Measurements from ENCODE around the gene FBN3. TPM values are rescaled to one million over a fixed set of nuclear protein-coding genes. Genes with fewer than 3 reads are reported as not detected.

FBN3 gene
- polyA plus RNA-seq, 3 donors: not detected

DNA sequence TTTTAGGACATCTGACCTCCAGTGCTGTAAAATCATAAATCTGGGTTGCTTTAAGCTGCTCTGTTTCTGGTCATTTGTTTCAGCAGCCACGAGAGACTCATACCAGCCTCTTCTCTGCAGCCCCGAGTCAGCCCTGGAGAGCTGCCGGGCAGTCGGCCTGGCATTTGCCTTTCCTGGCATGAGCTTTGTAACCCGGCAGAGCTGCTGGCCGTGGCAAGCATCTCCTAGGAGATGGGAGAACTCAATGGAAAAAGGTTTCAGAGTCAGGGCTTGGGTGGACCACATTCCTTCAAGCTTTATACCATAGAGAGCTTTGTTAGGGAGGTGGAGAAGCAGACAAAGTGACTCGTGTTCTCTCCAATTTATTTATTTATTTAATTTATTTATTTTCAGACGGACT lies 118.4 kb downstream of the FBN3 start:
- DNase-seq: no peak
- Histone ChIP-seq H3K9ac (ENCODE audit: insufficient read depth, low read length, poor library complexity, severe bottlenecking) (no peak overlapping the region), H3K27me3 (ENCODE audit: control insufficient read depth in 2 of 2, insufficient read depth in 2 of 2, low read length in 2 of 2) (peaks cover 0 to 4% of the 10 kb centered on the region in 2 donors), H3K4me2 (replicated peaks; ENCODE audit: extremely low read depth, low read length, poor library complexity, severe bottlenecking) (no peak overlapping the region), H2AFZ (ENCODE audit: insufficient read depth, low read depth, low read length, poor library complexity, severe bottlenecking) (no peak overlapping the region), H3K4me1 (ENCODE audit: control insufficient read depth in 1 of 2, insufficient read depth in 2 of 2, low read length in 2 of 2) (no peaks in the 10 kb centered on the region), H3K27ac (ENCODE audit: low read depth in 1 of 2, low read length in 2 of 2) (no peak overlapping the region), H3K79me2 (ENCODE audit: insufficient read depth, low read length) (no peaks in the 10 kb centered on the region), H3K4me3 (replicated peaks in 1 of 3; ENCODE audit: low read depth in 2 of 3, low read length in 3 of 3) (no peak overlapping the region), H3K9me3 (replicated peaks in 1 of 2; ENCODE audit: control insufficient read depth in 1 of 2, insufficient read depth in 1 of 2, low read length in 2 of 2) (no peaks in the 10 kb centered on the region), H4K20me1 (ENCODE audit: insufficient read depth, low read length) (no peaks in the 10 kb centered on the region), H3K36me3 (replicated peaks in 1 of 2; ENCODE audit: control insufficient read depth in 1 of 2, insufficient read depth in 2 of 2, low read length in 2 of 2) (no peaks in the 10 kb centered on the region)
- intact Hi-C loops (cut with micrococcal nuclease): no loop called here
- Mint-ChIP-seq H3K27ac (no peak overlapping the region), H3K9me3 (peaks cover 0 to 5% (median 0%) of the 10 kb centered on the region in 7 donors), H3K4me1 (peaks cover 3% of the 10 kb centered on the region), H3K27me3 (ENCODE audit: low read depth in 3 of 3) (peaks cover 14 to 17% (median 15%) of the 10 kb centered on the region in 3 donors), H3K4me3 (no peak overlapping the region), H3K36me3 (no peaks in the 10 kb centered on the region)
- 98% methylated on average over 4 of the region's 8 CpGs for WGBS (ENCODE audit: insufficient coverage)
- TF ChIP-seq, protein P1, sequence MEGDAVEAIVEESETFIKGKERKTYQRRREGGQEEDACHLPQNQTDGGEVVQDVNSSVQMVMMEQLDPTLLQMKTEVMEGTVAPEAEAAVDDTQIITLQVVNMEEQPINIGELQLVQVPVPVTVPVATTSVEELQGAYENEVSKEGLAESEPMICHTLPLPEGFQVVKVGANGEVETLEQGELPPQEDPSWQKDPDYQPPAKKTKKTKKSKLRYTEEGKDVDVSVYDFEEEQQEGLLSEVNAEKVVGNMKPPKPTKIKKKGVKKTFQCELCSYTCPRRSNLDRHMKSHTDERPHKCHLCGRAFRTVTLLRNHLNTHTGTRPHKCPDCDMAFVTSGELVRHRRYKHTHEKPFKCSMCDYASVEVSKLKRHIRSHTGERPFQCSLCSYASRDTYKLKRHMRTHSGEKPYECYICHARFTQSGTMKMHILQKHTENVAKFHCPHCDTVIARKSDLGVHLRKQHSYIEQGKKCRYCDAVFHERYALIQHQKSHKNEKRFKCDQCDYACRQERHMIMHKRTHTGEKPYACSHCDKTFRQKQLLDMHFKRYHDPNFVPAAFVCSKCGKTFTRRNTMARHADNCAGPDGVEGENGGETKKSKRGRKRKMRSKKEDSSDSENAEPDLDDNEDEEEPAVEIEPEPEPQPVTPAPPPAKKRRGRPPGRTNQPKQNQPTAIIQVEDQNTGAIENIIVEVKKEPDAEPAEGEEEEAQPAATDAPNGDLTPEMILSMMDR (IDR thresholded peaks at IDR 0.05): no peak

DNA sequence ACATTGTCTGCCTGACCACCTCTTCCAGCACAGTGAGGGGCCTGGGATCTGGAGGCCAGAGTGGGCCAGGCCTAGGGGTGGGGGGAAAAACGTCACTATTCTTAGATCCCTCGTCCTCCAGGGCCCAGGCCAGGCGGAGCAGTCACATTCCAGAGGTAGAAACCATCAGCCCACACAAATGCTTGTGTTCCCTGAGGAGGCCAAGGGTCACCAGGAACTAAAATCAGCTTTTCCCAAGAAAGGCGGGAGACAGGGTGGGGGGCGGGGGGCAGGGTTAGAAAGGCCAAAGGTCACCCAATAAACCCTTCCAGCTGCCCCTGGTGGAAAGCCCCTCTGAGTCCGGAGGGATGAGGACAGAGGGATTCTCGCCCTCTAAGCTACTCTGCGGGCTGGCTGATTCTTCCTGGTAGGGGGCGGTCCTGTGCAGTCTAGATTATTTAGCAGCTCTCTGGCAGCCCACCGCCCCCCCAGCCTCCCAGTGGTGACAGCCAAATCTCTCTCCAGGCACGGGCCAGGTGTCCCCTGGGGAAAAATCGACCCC lies 120.4 kb downstream of the FBN3 start:
- H2AFZ ChIP-seq (ENCODE audit: insufficient read depth, low read depth, low read length, poor library complexity, severe bottlenecking): no peak overlapping the region

More for the DNA sequence above, 120.4 kb downstream of the FBN3 start:
- Histone ChIP-seq H3K9me3 (replicated peaks in 1 of 2; ENCODE audit: control insufficient read depth in 1 of 2, insufficient read depth in 1 of 2, low read length in 2 of 2) (no peaks in the 10 kb centered on the region), H3K4me2 (replicated peaks; ENCODE audit: extremely low read depth, low read length, poor library complexity, severe bottlenecking) (no peak overlapping the region), H3K79me2 (ENCODE audit: insufficient read depth, low read length) (no peaks in the 10 kb centered on the region), H3K4me1 (ENCODE audit: control insufficient read depth in 1 of 2, insufficient read depth in 2 of 2, low read length in 2 of 2) (no peaks in the 10 kb centered on the region), H3K27ac (ENCODE audit: low read depth in 1 of 2, low read length in 2 of 2) (no peak overlapping the region), H3K9ac (ENCODE audit: insufficient read depth, low read length, poor library complexity, severe bottlenecking) (no peak overlapping the region), H3K4me3 (replicated peaks in 1 of 3; ENCODE audit: low read depth in 2 of 3, low read length in 3 of 3) (no peak overlapping the region), H3K36me3 (replicated peaks in 1 of 2; ENCODE audit: control insufficient read depth in 1 of 2, insufficient read depth in 2 of 2, low read length in 2 of 2) (no peaks in the 10 kb centered on the region), H3K27me3 (ENCODE audit: control insufficient read depth in 2 of 2, insufficient read depth in 2 of 2, low read length in 2 of 2) (peaks cover 0 to 4% of the 10 kb centered on the region in 2 donors), H4K20me1 (ENCODE audit: insufficient read depth, low read length) (no peaks in the 10 kb centered on the region)
- TF ChIP-seq, protein P1 (IDR thresholded peaks at IDR 0.05): no peak
- H3K36me3 Mint-ChIP-seq: no peaks in the 10 kb centered on the region
- 96% methylated on average over 5 of the region's 12 CpGs for WGBS (ENCODE audit: insufficient coverage)
- peaks cover 0 to 3% (median 0%) of the 10 kb centered on the region in 7 donors for H3K9me3 Mint-ChIP-seq
- intact Hi-C loops (cut with micrococcal nuclease): no loop called here
- H3K27me3 Mint-ChIP-seq (ENCODE audit: low read depth in 3 of 3): peaks cover 10 to 15% (median 14%) of the 10 kb centered on the region in 3 donors
- no peak overlapping the region for H3K27ac Mint-ChIP-seq
- DNase-seq: no peak
- no peak overlapping the region for H3K4me3 Mint-ChIP-seq
- peaks cover 3% of the 10 kb centered on the region for H3K4me1 Mint-ChIP-seq
